ENCODE measurements around the gene CD37. TPM values are rescaled to one million over a fixed set of nuclear protein-coding genes. Genes with fewer than 3 reads are reported as not detected.
"Not testable (repeated sequence)": the region's sequence is repeated elsewhere in the genome, so short reads cannot be mapped to it uniquely, and the experiment has no call there.

CD37 gene
- total RNA-seq, 6 experiments from 2014 or later = not detected

GRCh38 chr19:49309087-49309486 lies 26.1 kb upstream of the CD37 start:
- no peaks in the 10 kb centered on the region for H3K9me3 Mint-ChIP-seq
- no peak overlapping the region for H3K4me3 Mint-ChIP-seq
- peaks cover 27% of the 10 kb centered on the region for H3K27me3 Mint-ChIP-seq (ENCODE audit: insufficient read depth)
- no peak for DNase-seq
- no peaks in the 10 kb centered on the region for H3K4me1 Mint-ChIP-seq (ENCODE audit: low read depth)
- TF ChIP-seq CTCF (IDR thresholded peaks at IDR 0.05) = no peak
- no peak overlapping the region for H3K27ac Mint-ChIP-seq
- no peaks in the 10 kb centered on the region for H3K36me3 Mint-ChIP-seq (ENCODE audit: low read depth)

GRCh38 chr19:49315111-49315510 lies 20.1 kb upstream of the CD37 start:
- TF ChIP-seq CTCF (IDR thresholded peaks at IDR 0.05) = no peak
- H3K27me3 Mint-ChIP-seq (ENCODE audit: insufficient read depth) = peaks cover 16% of the 10 kb centered on the region
- no peak overlapping the region for H3K27ac Mint-ChIP-seq
- peaks cover 11% of the 10 kb centered on the region for H3K9me3 Mint-ChIP-seq
- no peak for DNase-seq
- H3K36me3 Mint-ChIP-seq (ENCODE audit: low read depth) = peaks cover 9% of the 10 kb centered on the region
- H3K4me3 Mint-ChIP-seq = no peak overlapping the region
- H3K4me1 Mint-ChIP-seq (ENCODE audit: low read depth) = no peaks in the 10 kb centered on the region

GRCh38 chr19:49316284-49316683 lies 18.9 kb upstream of the CD37 start:
- no peak overlapping the region for H3K27ac Mint-ChIP-seq
- H3K4me3 Mint-ChIP-seq = no peak overlapping the region
- H3K4me1 Mint-ChIP-seq (ENCODE audit: low read depth) = no peaks in the 10 kb centered on the region
- no peak for DNase-seq
- H3K9me3 Mint-ChIP-seq = peaks cover 11% of the 10 kb centered on the region
- TF ChIP-seq CTCF (IDR thresholded peaks at IDR 0.05) = no peak
- H3K27me3 Mint-ChIP-seq (ENCODE audit: insufficient read depth) = peaks cover 5% of the 10 kb centered on the region; the same call in 1 of the 2 replicates
- peaks cover 9% of the 10 kb centered on the region for H3K36me3 Mint-ChIP-seq (ENCODE audit: low read depth)

- no peak for TF ChIP-seq CTCF (IDR thresholded peaks at IDR 0.05)
- no peak for DNase-seq
- Mint-ChIP-seq H3K27ac (no peak overlapping the region), H3K4me3 (no peak overlapping the region), H3K4me1 (ENCODE audit: low read depth) (no peaks in the 10 kb centered on the region), H3K27me3 (ENCODE audit: insufficient read depth) (peaks cover 3% of the 10 kb centered on the region; the same call in 1 of the 2 replicates), H3K9me3 (peaks cover 15% of the 10 kb centered on the region), H3K36me3 (ENCODE audit: low read depth) (peaks cover 9% of the 10 kb centered on the region)
Observed at GRCh38 chr19:49318296-49318695, 16.9 kb upstream of the CD37 start.

- no peak for TF ChIP-seq CTCF (IDR thresholded peaks at IDR 0.05)
- Mint-ChIP-seq H3K27me3 (ENCODE audit: insufficient read depth) (peaks cover 3% of the 10 kb centered on the region), H3K4me1 (ENCODE audit: low read depth) (no peaks in the 10 kb centered on the region; the same call in 1 of the 2 replicates), H3K4me3 (no peak within 1 kb of the TSS), H3K9me3 (peaks cover 4% of the 10 kb centered on the region; the same call in 1 of the 2 replicates), H3K27ac (no peak within 1 kb of the TSS), H3K36me3 (ENCODE audit: low read depth) (no peaks in the 10 kb centered on the region; the same call in 1 of the 2 replicates)
- DNase-seq = no peak
Observed at GRCh38 chr19:49324801-49325576, 10.2 kb upstream of the CD37 start, which contains the start of gene SLC6A16. Gene SLC6A16 (minus strand): TSS chr19:49325191. CDS start chr19:49311347, 13,844 bp downstream.

- H3K27me3 Mint-ChIP-seq (ENCODE audit: insufficient read depth); H3K4me1 Mint-ChIP-seq (ENCODE audit: low read depth): not testable (repeated sequence)
Observed at GRCh38 chr19:49325756-49326155, 9.4 kb upstream of the CD37 start.

More at GRCh38 chr19:49325756-49326155, 9.4 kb upstream of the CD37 start:
- H3K4me3 Mint-ChIP-seq; H3K36me3 Mint-ChIP-seq (ENCODE audit: low read depth); H3K9me3 Mint-ChIP-seq; DNase-seq; H3K27ac Mint-ChIP-seq: not testable (repeated sequence)

Data from HFFc6 (cell line).